ENCODE data around the gene CDKL1. TPM values are rescaled to one million over a fixed set of nuclear protein-coding genes. Genes with fewer than 3 reads are reported as not detected.

CDKL1 gene
- total RNA-seq, 1 experiment from 2014 or later: 5.9 TPM

DNA sequence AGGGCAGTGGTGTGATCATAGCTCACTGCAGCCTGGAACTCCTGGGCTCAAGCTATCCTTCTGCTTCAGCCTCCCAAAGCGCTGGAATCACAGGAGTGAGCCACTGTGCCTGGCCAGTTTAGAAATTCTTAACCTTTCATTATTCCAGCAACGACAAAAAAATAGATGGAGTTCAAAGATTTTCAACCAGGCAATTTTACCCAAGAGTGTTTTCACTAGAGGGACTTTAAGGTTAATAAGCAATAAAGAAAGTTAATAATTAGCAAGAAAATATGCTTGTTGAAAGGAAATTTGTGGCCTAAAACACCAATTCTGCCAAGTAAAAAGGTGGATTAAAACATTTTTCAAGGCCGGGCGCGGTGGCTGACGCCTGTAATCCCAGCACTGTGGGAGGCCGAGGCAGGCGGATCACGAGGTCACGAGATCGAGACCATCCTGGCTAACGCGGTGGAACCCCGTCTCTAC lies 14.8 kb downstream of the CDKL1 start:
- Histone ChIP-seq H4K20me1 (ENCODE audit: insufficient read depth, low read depth, low read length) (no peaks in the 10 kb centered on the region), H3K9ac (ENCODE audit: low read length) (no peak overlapping the region), H3K27me3 (ENCODE audit: low read length) (no peaks in the 10 kb centered on the region), H3K4me1 (ENCODE audit: low read length) (no peaks in the 10 kb centered on the region), H2AFZ (ENCODE audit: low read length) (no peak overlapping the region), H3K4me3 (ENCODE audit: low read length) (no peak overlapping the region), H3K36me3 (ENCODE audit: insufficient read depth, low read length) (peaks cover 4% of the 10 kb centered on the region; the same call in 1 of the 2 replicates), H3K9me3 (ENCODE audit: low read length) (no peaks in the 10 kb centered on the region), H3K9me2 (replicated peaks; ENCODE audit: insufficient read depth, low read length) (no peaks in the 10 kb centered on the region), H3K27ac (ENCODE audit: low read length) (no peak overlapping the region), H3K79me2 (ENCODE audit: low read length) (no peaks in the 10 kb centered on the region), H3K4me2 (ENCODE audit: low read depth, low read length, poor library complexity, severe bottlenecking) (no peak overlapping the region)
- DNase-seq: no peak

- Histone ChIP-seq H3K27ac (ENCODE audit: low read length) (no peak overlapping the region), H2AFZ (ENCODE audit: low read length) (no peak overlapping the region), H3K79me2 (ENCODE audit: low read length) (no peaks in the 10 kb centered on the region), H3K9me3 (ENCODE audit: low read length) (no peaks in the 10 kb centered on the region), H3K4me2 (ENCODE audit: low read depth, low read length, poor library complexity, severe bottlenecking) (no peak overlapping the region), H3K4me3 (ENCODE audit: low read length) (no peak overlapping the region), H4K20me1 (ENCODE audit: insufficient read depth, low read depth, low read length) (no peaks in the 10 kb centered on the region), H3K9ac (ENCODE audit: low read length) (no peak overlapping the region), H3K9me2 (replicated peaks; ENCODE audit: insufficient read depth, low read length) (no peaks in the 10 kb centered on the region), H3K4me1 (ENCODE audit: low read length) (no peaks in the 10 kb centered on the region; the same call in 1 of the 2 replicates), H3K27me3 (ENCODE audit: low read length) (no peaks in the 10 kb centered on the region), H3K36me3 (ENCODE audit: insufficient read depth, low read length) (peaks cover 4% of the 10 kb centered on the region; the same call in 1 of the 2 replicates)
- no peak for DNase-seq
These were observed 15.7 kb downstream of the CDKL1 start for GRCh38 chr14:50381008-50381407.

- Histone ChIP-seq H3K27ac (ENCODE audit: low read length) (no peak overlapping the region), H3K4me2 (ENCODE audit: low read depth, low read length, poor library complexity, severe bottlenecking) (no peak overlapping the region), H3K9me2 (replicated peaks; ENCODE audit: insufficient read depth, low read length) (no peaks in the 10 kb centered on the region), H3K9me3 (ENCODE audit: low read length) (no peaks in the 10 kb centered on the region), H3K79me2 (ENCODE audit: low read length) (no peaks in the 10 kb centered on the region), H3K4me1 (ENCODE audit: low read length) (no peaks in the 10 kb centered on the region; the same call in 1 of the 2 replicates), H3K9ac (ENCODE audit: low read length) (no peak overlapping the region), H2AFZ (ENCODE audit: low read length) (no peak overlapping the region), H4K20me1 (ENCODE audit: insufficient read depth, low read depth, low read length) (no peaks in the 10 kb centered on the region), H3K36me3 (ENCODE audit: insufficient read depth, low read length) (peaks cover 4% of the 10 kb centered on the region; the same call in 1 of the 2 replicates), H3K27me3 (ENCODE audit: low read length) (no peaks in the 10 kb centered on the region), H3K4me3 (ENCODE audit: low read length) (no peak overlapping the region)
- DNase-seq: no peak
These were observed 16.2 kb downstream of the CDKL1 start for GRCh38 chr14:50380455-50380854.

- no peak overlapping the region for H3K4me2 ChIP-seq (ENCODE audit: low read depth, low read length, poor library complexity, severe bottlenecking)
- no peaks in the 10 kb centered on the region for H4K20me1 ChIP-seq (ENCODE audit: insufficient read depth, low read depth, low read length)
- no peaks in the 10 kb centered on the region; the same call in 1 of the 2 replicates for H3K4me1 ChIP-seq (ENCODE audit: low read length)
- DNase-seq: no peak
- no peaks in the 10 kb centered on the region for H3K79me2 ChIP-seq (ENCODE audit: low read length)
- no peaks in the 10 kb centered on the region for H3K9me2 ChIP-seq (replicated peaks; ENCODE audit: insufficient read depth, low read length)
- H3K27me3 ChIP-seq (ENCODE audit: low read length): no peaks in the 10 kb centered on the region
- no peak overlapping the region for H2AFZ ChIP-seq (ENCODE audit: low read length)
- H3K27ac ChIP-seq (ENCODE audit: low read length): no peak overlapping the region
- peaks cover 4% of the 10 kb centered on the region; the same call in 1 of the 2 replicates for H3K36me3 ChIP-seq (ENCODE audit: insufficient read depth, low read length)
- no peaks in the 10 kb centered on the region for H3K9me3 ChIP-seq (ENCODE audit: low read length)
- no peak overlapping the region for H3K4me3 ChIP-seq (ENCODE audit: low read length)
- no peak overlapping the region for H3K9ac ChIP-seq (ENCODE audit: low read length)
These were observed 17.1 kb downstream of the CDKL1 start for GRCh38 chr14:50379563-50379962.

- no peak for DNase-seq
- Histone ChIP-seq H3K4me1 (ENCODE audit: low read length) (no peaks in the 10 kb centered on the region; the same call in 1 of the 2 replicates), H3K36me3 (ENCODE audit: insufficient read depth, low read length) (peaks cover 4% of the 10 kb centered on the region; the same call in 1 of the 2 replicates), H3K9me3 (ENCODE audit: low read length) (no peaks in the 10 kb centered on the region), H3K9me2 (replicated peaks; ENCODE audit: insufficient read depth, low read length) (no peaks in the 10 kb centered on the region), H3K27me3 (ENCODE audit: low read length) (no peaks in the 10 kb centered on the region), H3K9ac (ENCODE audit: low read length) (no peak overlapping the region), H3K4me3 (ENCODE audit: low read length) (no peak overlapping the region), H3K79me2 (ENCODE audit: low read length) (no peaks in the 10 kb centered on the region), H4K20me1 (ENCODE audit: insufficient read depth, low read depth, low read length) (no peaks in the 10 kb centered on the region), H2AFZ (ENCODE audit: low read length) (no peak overlapping the region), H3K4me2 (ENCODE audit: low read depth, low read length, poor library complexity, severe bottlenecking) (no peak overlapping the region), H3K27ac (ENCODE audit: low read length) (no peak overlapping the region)
These were observed 19.1 kb downstream of the CDKL1 start for GRCh38 chr14:50377550-50378085.

GRCh38 chr14:50375760-50376159 lies 20.9 kb downstream of the CDKL1 start:
- Histone ChIP-seq H3K9ac (ENCODE audit: low read length) (no peak overlapping the region), H3K79me2 (ENCODE audit: low read length) (no peaks in the 10 kb centered on the region), H3K36me3 (ENCODE audit: insufficient read depth, low read length) (no peaks in the 10 kb centered on the region), H3K9me3 (ENCODE audit: low read length) (no peaks in the 10 kb centered on the region), H3K27ac (ENCODE audit: low read length) (no peak overlapping the region), H3K9me2 (replicated peaks; ENCODE audit: insufficient read depth, low read length) (no peaks in the 10 kb centered on the region), H3K4me1 (ENCODE audit: low read length) (no peaks in the 10 kb centered on the region; the same call in 1 of the 2 replicates), H3K4me2 (ENCODE audit: low read depth, low read length, poor library complexity, severe bottlenecking) (no peak overlapping the region), H3K4me3 (ENCODE audit: low read length) (no peak overlapping the region), H4K20me1 (ENCODE audit: insufficient read depth, low read depth, low read length) (no peaks in the 10 kb centered on the region), H3K27me3 (ENCODE audit: low read length) (no peaks in the 10 kb centered on the region), H2AFZ (ENCODE audit: low read length) (no peak overlapping the region)
- DNase-seq: no peak

- no peaks in the 10 kb centered on the region for H3K27me3 ChIP-seq (ENCODE audit: low read length)
- no peaks in the 10 kb centered on the region; the same call in 1 of the 2 replicates for H3K4me1 ChIP-seq (ENCODE audit: low read length)
- no peaks in the 10 kb centered on the region for H3K9me3 ChIP-seq (ENCODE audit: low read length)
- no peak overlapping the region for H2AFZ ChIP-seq (ENCODE audit: low read length)
- DNase-seq: no peak
- H3K79me2 ChIP-seq (ENCODE audit: low read length): no peaks in the 10 kb centered on the region
- no peaks in the 10 kb centered on the region for H3K9me2 ChIP-seq (replicated peaks; ENCODE audit: insufficient read depth, low read length)
- no peaks in the 10 kb centered on the region for H4K20me1 ChIP-seq (ENCODE audit: insufficient read depth, low read depth, low read length)
- no peak overlapping the region for H3K4me3 ChIP-seq (ENCODE audit: low read length)
- H3K9ac ChIP-seq (ENCODE audit: low read length): no peak overlapping the region
- H3K4me2 ChIP-seq (ENCODE audit: low read depth, low read length, poor library complexity, severe bottlenecking): no peak overlapping the region
- H3K27ac ChIP-seq (ENCODE audit: low read length): no peak overlapping the region
- H3K36me3 ChIP-seq (ENCODE audit: insufficient read depth, low read length): no peaks in the 10 kb centered on the region
These were observed 22.7 kb downstream of the CDKL1 start for GRCh38 chr14:50373959-50374358.

DNA sequence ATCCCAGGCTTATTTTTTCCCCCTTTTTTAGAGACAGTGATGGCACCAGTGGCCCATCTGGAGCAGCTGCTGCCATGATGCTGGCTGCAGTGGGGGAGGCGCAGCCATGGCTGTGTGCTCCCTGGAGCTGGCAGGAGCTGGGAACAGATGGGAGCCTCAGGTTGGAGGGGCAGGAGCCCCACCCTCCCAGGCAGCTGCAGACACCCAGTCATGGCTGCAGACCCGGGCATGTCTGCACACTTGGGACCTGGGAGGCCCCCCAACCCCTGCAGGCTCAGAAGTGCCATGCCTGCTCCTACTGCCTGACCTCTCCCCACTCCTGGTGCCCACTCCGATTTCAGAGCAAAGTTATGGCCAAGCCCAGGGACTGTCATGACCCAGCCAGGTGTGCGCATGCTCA lies 25.1 kb downstream of the CDKL1 start:
- no peak overlapping the region for H3K4me2 ChIP-seq (ENCODE audit: low read depth, low read length, poor library complexity, severe bottlenecking)
- H3K36me3 ChIP-seq (ENCODE audit: insufficient read depth, low read length): no peaks in the 10 kb centered on the region
- no peaks in the 10 kb centered on the region for H4K20me1 ChIP-seq (ENCODE audit: insufficient read depth, low read depth, low read length)
- H3K79me2 ChIP-seq (ENCODE audit: low read length): no peaks in the 10 kb centered on the region
- DNase-seq: no peak
- no peak overlapping the region for H3K9ac ChIP-seq (ENCODE audit: low read length)
- H3K27me3 ChIP-seq (ENCODE audit: low read length): no peaks in the 10 kb centered on the region
- no peak overlapping the region for H2AFZ ChIP-seq (ENCODE audit: low read length)
- H3K9me3 ChIP-seq (ENCODE audit: low read length): no peaks in the 10 kb centered on the region
- H3K9me2 ChIP-seq (replicated peaks; ENCODE audit: insufficient read depth, low read length): no peaks in the 10 kb centered on the region
- H3K4me3 ChIP-seq (ENCODE audit: low read length): no peak overlapping the region
- no peaks in the 10 kb centered on the region; the same call in 1 of the 2 replicates for H3K4me1 ChIP-seq (ENCODE audit: low read length)
- H3K27ac ChIP-seq (ENCODE audit: low read length): no peak overlapping the region

Data from Karpas-422 (cell line).